Heart right ventricle (tissue), 16 donors: ENCODE measurements around the gene DIPK2B. TPM values are rescaled to one million over a fixed set of nuclear protein-coding genes. Genes with fewer than 3 reads are reported as not detected.
A peak's percentile ranks its signal among the peaks of the same experiment; 100 is the strongest.

ENCODE experiments used
- ATAC-seq, 8 donors: fragments of 200-7000 bp; cut with Tn5 transposase; one replicate each; pipeline ENCODE4 v1.9.1; 2020; ENCODE audit warnings: mild to moderate bottlenecking in 8 of 8, moderate library complexity in 8 of 8, moderate number of reproducible peaks in 1 of 8
- DNase-seq, 2 donors: peaks; one replicate each; pipeline ENCODE4 v3.0.0-alpha.2; 2020
- H3K27ac ChIP-seq, 10 donors: fragments of 200-600 bp; sonication (generic) in 2 of 10; one replicate each; pipeline versions ENCODE4 v1.5.0 to v1.8.0; 2020 to 2022; ENCODE audit warnings: mild to moderate bottlenecking in 3 of 10
- H3K27me3 ChIP-seq, 7 donors: fragments of 200-600 bp; one replicate each; pipeline ENCODE4 v1.8.0; 2021 to 2022; ENCODE audit warnings: mild to moderate bottlenecking in 2 of 7
- H3K36me3 ChIP-seq, 9 donors: fragments of 200-600 bp; sonication (generic) in 1 of 9; one replicate each; pipeline versions ENCODE4 v1.5.0 to v1.8.0; 2020 to 2022; ENCODE audit warnings: mild to moderate bottlenecking in 2 of 9
- H3K4me1 ChIP-seq, 9 donors: fragments of 200-600 bp; sonication (generic) in 1 of 9; one replicate each; pipeline versions ENCODE4 v1.5.0 to v1.8.0; 2020 to 2022; ENCODE audit warnings: mild to moderate bottlenecking in 4 of 9
- H3K4me3 ChIP-seq, 10 donors: fragments of 200-600 bp; sonication (generic) in 2 of 10; one replicate each; pipeline versions ENCODE4 v1.5.0 to v1.8.0; 2020 to 2022; ENCODE audit warnings: mild to moderate bottlenecking in 7 of 10, moderate library complexity in 2 of 10
- H3K9me3 ChIP-seq, 11 donors: fragments of 200-600 bp in 10 of 11; sonication (generic) in 2 of 11; one replicate each; pipeline versions ENCODE4 v1.5.0 to v1.8.0; 2013 to 2022; ENCODE audit warnings: mild to moderate bottlenecking in 2 of 11, control low read depth in 1 of 11, moderate library complexity in 1 of 11
- WGBS, 2 donors: extraction: QIAGEN DNeasy Blood & Tissue Kit; methylation state at CpG; one replicate each; pipeline ENCODE4 v1.1.7; 2013; ENCODE audit warnings: inconsistent platforms in 1 of 2; 5-methylcytosine and 5-hydroxymethylcytosine counted together
- intact Hi-C, 10 donors: fragments of 100-400 bp; cut with DNase I; formaldehyde crosslinking; loops; one replicate each; pipeline versions ENCODE4 v1.11.1 to v1.14.2; 2022
- polyA plus RNA-seq, 2 donors: library from polyadenylated mRNA; stranded (reverse); fragments of 200-250 nt; gene quantifications; one replicate each; pipeline ENCODE4 v1.2.3, GENCODE V29; 2013
- total RNA-seq, 10 donors: library from RNA; stranded (reverse); fragmentation: NEBNext Ultra II Directional in 3 of 10; extraction: Animal tissue kit (Norgen Biotek cat#: 25700) in 3 of 10; gene quantifications; one replicate each; pipeline versions ENCODE4 v1.2.1 to v1.2.4, GENCODE V29; 2021 to 2023
- TF ChIP-seq, protein P1 (sequence below), 9 donors: fragments of 200-600 bp; sonication (generic) in 2 of 9; IDR thresholded peaks; one replicate each; pipeline versions ENCODE4 v1.5.0 to v1.8.0; 2021 to 2022; ENCODE audit warnings: antibody characterized with exemption in 9 of 9, mild to moderate bottlenecking in 5 of 9, moderate library complexity in 1 of 9
- donor health status: Arrhythmogenic right ventricular cardiomyopathy.
- donor health status: ischemic (EF 13 %, LVEDD 7.1; RV severe dilation, severe dysfunction).
- donor health status: healthy with polysubstance abuse.
- donor health status: DM: no; HTN: yes; CAD: no.
- donor health status: DM: no; HTN: no; CAD: no.
- donor health status: ischemic (EF 25% LVEDD 6.9; RV normal size, moderate dysfunction).
- donor health status: ischemic (EF 25% LVEDD 5.7; RV mildly dilated, moderate dysfunction).
- donor health status: healthy.
- donor health status: DM: yes; HTN: yes; CAD: no.
- donor health status: Ischemic cardiomyopathy.
- donor health status: ischemic (EF 35%, LVEDD 5.7; RV mildly dilated, moderate dysfunction).
- donor health status: nonischemic (EF 11% LVEDD 7.7; RV severe dilation, severe dysfunction).
- donor health status: DM: yes; HTN: yes; CAD: no.
- donor health status: PGD.
- donor health status: ischemic (EF 29% LVEDD 5.4; RV normal size, mild dysfunction).
- donor health status: nonischemic (EF 23%, LVEDD 6.1; RV moderate dilation, normal function).

Gene DIPK2B
- total and polyA plus RNA-seq, 12 donors, result 9.3 to 31.7 (median 16.1) TPM

DNA sequence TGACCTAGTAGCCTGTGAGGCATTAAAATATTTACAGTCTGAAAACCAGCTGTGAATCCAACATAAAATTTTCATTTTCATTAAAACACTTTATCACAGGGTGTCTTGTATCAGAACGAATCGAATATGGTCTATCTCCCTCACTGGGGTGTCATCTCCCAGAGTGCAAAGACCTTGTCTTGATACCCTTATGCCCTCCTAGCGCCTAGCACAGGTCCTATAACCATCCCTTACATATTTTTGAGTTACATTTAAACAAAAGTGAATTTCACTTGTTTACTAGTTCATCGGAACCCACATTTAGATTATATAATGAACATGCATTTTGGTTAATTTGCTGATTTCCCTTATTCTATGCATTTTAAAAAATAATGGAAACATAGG lies 14.0 kb downstream of the DIPK2B start:
- ATAC-seq (peak in 2 of 8 donors; percentile 10), DNase-seq (no peak)
- intact Hi-C loops, result loop anchor here in 3 of 10 donors (5.0 to 10.0 kb wide), 3 partner anchors 114 to 1232 kb away; no protein-coding TSS in a partner anchor
- H3K27ac ChIP-seq, result peak overlapping the region in 2 of 10 donors; percentile 16 to 52
- 33 to 34% methylated on average over 4 of the region's 4 CpGs for whole genome bisulfite sequencing, 2 donors
- TF ChIP-seq, protein P1, sequence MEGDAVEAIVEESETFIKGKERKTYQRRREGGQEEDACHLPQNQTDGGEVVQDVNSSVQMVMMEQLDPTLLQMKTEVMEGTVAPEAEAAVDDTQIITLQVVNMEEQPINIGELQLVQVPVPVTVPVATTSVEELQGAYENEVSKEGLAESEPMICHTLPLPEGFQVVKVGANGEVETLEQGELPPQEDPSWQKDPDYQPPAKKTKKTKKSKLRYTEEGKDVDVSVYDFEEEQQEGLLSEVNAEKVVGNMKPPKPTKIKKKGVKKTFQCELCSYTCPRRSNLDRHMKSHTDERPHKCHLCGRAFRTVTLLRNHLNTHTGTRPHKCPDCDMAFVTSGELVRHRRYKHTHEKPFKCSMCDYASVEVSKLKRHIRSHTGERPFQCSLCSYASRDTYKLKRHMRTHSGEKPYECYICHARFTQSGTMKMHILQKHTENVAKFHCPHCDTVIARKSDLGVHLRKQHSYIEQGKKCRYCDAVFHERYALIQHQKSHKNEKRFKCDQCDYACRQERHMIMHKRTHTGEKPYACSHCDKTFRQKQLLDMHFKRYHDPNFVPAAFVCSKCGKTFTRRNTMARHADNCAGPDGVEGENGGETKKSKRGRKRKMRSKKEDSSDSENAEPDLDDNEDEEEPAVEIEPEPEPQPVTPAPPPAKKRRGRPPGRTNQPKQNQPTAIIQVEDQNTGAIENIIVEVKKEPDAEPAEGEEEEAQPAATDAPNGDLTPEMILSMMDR (IDR thresholded peaks at IDR 0.05), result no peak
- peaks cover 0 to 2% (median 0%) of the 10 kb centered on the region in 9 donors for H3K36me3 ChIP-seq
- peaks cover 0 to 21% (median 8%) of the 10 kb centered on the region in 9 donors for H3K4me1 ChIP-seq
- no peaks in the 10 kb centered on the region for H3K9me3 ChIP-seq
- peak overlapping the region in 7 of 10 donors; percentile 10 to 53 (median 46) for H3K4me3 ChIP-seq
- H3K27me3 ChIP-seq, result peaks cover 0 to 33% (median 0%) of the 10 kb centered on the region in 7 donors

DNA sequence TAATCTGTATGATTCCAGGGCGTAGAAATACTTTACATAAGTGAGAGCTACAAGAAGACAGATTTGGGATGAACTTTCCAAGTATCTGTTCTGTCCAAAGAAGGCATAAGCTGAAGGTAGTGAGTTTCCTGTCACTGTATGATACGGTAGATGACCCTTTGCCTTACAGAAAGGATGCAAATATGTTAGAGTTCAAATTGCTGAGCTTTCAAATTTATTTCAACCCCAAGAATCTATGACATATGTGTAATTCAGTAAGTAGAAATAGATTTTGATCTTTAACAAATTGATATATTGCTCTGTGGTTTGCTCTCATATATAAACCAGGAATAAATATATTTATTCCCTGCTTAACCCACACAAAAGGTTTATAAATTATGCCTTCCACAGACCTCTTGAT lies 16.5 kb downstream of the DIPK2B start:
- peaks cover 0 to 28% (median 0%) of the 10 kb centered on the region in 7 donors for H3K27me3 ChIP-seq
- H3K27ac ChIP-seq, result no peak overlapping the region
- no peaks in the 10 kb centered on the region for H3K36me3 ChIP-seq
- intact Hi-C loops, result loop anchor here in 2 of 10 donors (1.0 to 10.0 kb wide), 2 partner anchors 102 to 1229 kb away; no protein-coding TSS in a partner anchor
- H3K4me1 ChIP-seq, result peaks cover 0 to 16% (median 6%) of the 10 kb centered on the region in 9 donors
- 80 to 85% methylated on average over 2 of the region's 2 CpGs for WGBS, 2 donors
- H3K9me3 ChIP-seq, result peaks cover 0 to 14% (median 0%) of the 10 kb centered on the region in 11 donors
- DNase-seq (no peak), ATAC-seq (no peak)
- TF ChIP-seq, protein P1 (IDR thresholded peaks at IDR 0.05), result no peak
- H3K4me3 ChIP-seq, result no peak overlapping the region

DNA sequence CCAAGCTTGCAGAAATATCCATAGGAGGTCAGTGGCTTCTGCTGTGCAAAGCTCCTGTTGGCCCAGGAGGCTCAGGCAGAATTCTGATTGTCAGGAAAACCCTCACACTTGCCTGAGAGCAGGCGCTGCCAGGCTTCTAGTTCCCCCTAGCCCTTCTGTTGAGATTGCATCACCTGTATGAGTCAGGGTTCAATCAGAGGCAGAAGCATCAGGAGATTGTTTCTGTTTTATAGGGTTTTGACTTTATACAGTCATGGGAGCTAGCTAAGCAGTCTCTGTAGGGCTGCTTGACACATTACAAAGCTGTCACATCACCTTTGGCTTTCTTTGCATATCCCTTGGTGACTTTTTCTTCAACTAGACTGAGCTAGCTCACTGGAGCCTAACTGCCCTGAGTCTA lies 27.8 kb downstream of the DIPK2B start:
- TF ChIP-seq, protein P1 (IDR thresholded peaks at IDR 0.05), result no peak
- WGBS, 2 donors, result 80 to 83% methylated on average over 1 of the region's 1 CpG
- H3K4me3 ChIP-seq, result no peak overlapping the region
- no peaks in the 10 kb centered on the region for H3K4me1 ChIP-seq
- H3K27ac ChIP-seq, result no peak overlapping the region
- H3K9me3 ChIP-seq, result peaks cover 0 to 8% (median 0%) of the 10 kb centered on the region in 11 donors
- H3K36me3 ChIP-seq, result no peaks in the 10 kb centered on the region
- no peak for ATAC-seq
- DNase-seq, result no peak
- intact Hi-C loops, result no loop called here
- H3K27me3 ChIP-seq, result peaks cover 0 to 26% (median 0%) of the 10 kb centered on the region in 7 donors

DNA sequence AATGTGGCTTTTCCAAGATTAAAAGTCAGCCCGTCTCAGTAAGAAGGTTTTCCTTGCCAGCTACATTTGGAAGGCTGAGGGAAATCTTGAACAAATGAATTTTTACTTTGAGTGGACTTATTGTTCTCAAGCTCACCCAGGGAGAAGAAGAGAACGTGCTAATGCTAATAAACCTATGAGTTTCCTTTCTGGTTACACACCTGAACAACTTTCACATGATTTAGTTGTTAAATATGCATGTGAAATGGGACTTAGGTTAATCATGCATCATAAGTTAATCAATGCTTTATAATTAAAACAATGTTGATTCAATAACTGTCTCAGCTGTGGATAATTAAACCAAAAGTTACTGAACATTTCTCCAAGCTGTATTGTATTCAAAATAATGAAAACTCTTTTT lies 33.9 kb downstream of the DIPK2B start:
- no peak for DNase-seq
- intact Hi-C loops, result no loop called here
- TF ChIP-seq, protein P1 (IDR thresholded peaks at IDR 0.05), result no peak
- Histone ChIP-seq H3K36me3 (no peaks in the 10 kb centered on the region), H3K27me3 (peaks cover 0 to 29% (median 0%) of the 10 kb centered on the region in 7 donors), H3K27ac (no peak overlapping the region), H3K9me3 (no peaks in the 10 kb centered on the region), H3K4me3 (no peak overlapping the region), H3K4me1 (peaks cover 0 to 8% (median 0%) of the 10 kb centered on the region in 9 donors)
- no peak for ATAC-seq
- WGBS, 2 donors, result 84% methylated on average over 2 of the region's 2 CpGs
